ENCODE results near the gene CEMIP. TPM values are rescaled to one million over a fixed set of nuclear protein-coding genes. Genes with fewer than 3 reads are reported as not detected.

The CEMIP gene
- total RNA-seq, 1 experiment from 2014 or later, result 3.5 TPM

- BruUV-seq (replicated peaks), result no TSS peak
- no peaks in the 10 kb centered on the region for H3K79me2 ChIP-seq (ENCODE audit: insufficient read depth, low read length)
Measured at GRCh38 chr15:80940851-80941250, 161.7 kb downstream of the CEMIP start.

GRCh38 chr15:80942266-80942665 is 163.1 kb downstream of the CEMIP start:
- DNase-seq (ENCODE audit: low read depth, low spot score) (no peak), ATAC-seq (no peak)
- no TSS peak for BruUV-seq (replicated peaks)
- ChIA-PET POLR2A (no interaction called here), RAD21 (ENCODE audit: low non-redundant PET in 1 of 2, low total read pairs in 2 of 2, uncharacterized antibody in 2 of 2, unreplicated experiment in 2 of 2) (no interaction called here), CTCF (no interaction called here)
- no peaks in the 10 kb centered on the region for H3K9me3 ChIP-seq (ENCODE audit: control insufficient read depth in 1 of 2, insufficient read depth in 1 of 2, low read depth in 1 of 2, low read length in 2 of 2)
- H3K9me2 ChIP-seq (ENCODE audit: insufficient read depth), result no peaks in the 10 kb centered on the region
- no peaks in the 10 kb centered on the region for H3K4me1 ChIP-seq (ENCODE audit: control insufficient read depth in 1 of 2, insufficient read depth in 2 of 2, low read length in 2 of 2)
- H3K36me3 ChIP-seq (ENCODE audit: control insufficient read depth in 1 of 2, insufficient read depth in 2 of 2, low read length in 2 of 2), result peaks cover 3 to 5% of the 10 kb centered on the region in 2 experiments; a peak in 3 of 4 replicates
- H3K4me3 ChIP-seq (replicated peaks in 1 of 2; ENCODE audit: low read depth in 1 of 2, low read length in 2 of 2), result no peak overlapping the region
- H3K9ac ChIP-seq (ENCODE audit: low read length), result no peak overlapping the region
- intact Hi-C loops (cut with micrococcal nuclease), result no loop called here
- H3K27me3 ChIP-seq (ENCODE audit: insufficient read depth, low read length), result no peaks in the 10 kb centered on the region
- no peaks in the 10 kb centered on the region for H3K79me2 ChIP-seq (ENCODE audit: insufficient read depth, low read length)
- H2AFZ ChIP-seq (ENCODE audit: low read depth, low read length, poor library complexity, severe bottlenecking), result no peak overlapping the region
- no peak overlapping the region for H3K27ac ChIP-seq (ENCODE audit: low read depth, low read length)
- no peak overlapping the region for H3K4me2 ChIP-seq (ENCODE audit: low read length)
- no peaks in the 10 kb centered on the region for H4K20me1 ChIP-seq (ENCODE audit: insufficient read depth)
- TF ChIP-seq EZH2phosphoT487 (IDR thresholded peaks at IDR 0.05; ENCODE audit: borderline replicate concordance) (no peak), JUND (IDR thresholded peaks at IDR 0.05) (no peak), ELF1 (IDR thresholded peaks at IDR 0.05; ENCODE audit: borderline replicate concordance, low read depth) (no peak), ZFX (IDR thresholded peaks at IDR 0.05) (no peak), CTCF (IDR thresholded peaks at IDR 0.05 in 2 of 3, conservative IDR thresholded peaks at IDR 0.05 in 1 of 3; ENCODE audit: borderline replicate concordance in 1 of 3, insufficient read depth in 1 of 3, low read depth in 2 of 3, low read length in 2 of 3) (no peak), YY1 (IDR thresholded peaks at IDR 0.05; ENCODE audit: extremely low read depth, insufficient replicate concordance, low read depth, low read length) (no peak), ATF3 (IDR thresholded peaks at IDR 0.05) (no peak), CEBPB (IDR thresholded peaks at IDR 0.05; ENCODE audit: low read depth) (no peak), POLR2A (IDR thresholded peaks at IDR 0.05; ENCODE audit: borderline replicate concordance, extremely low read depth, insufficient read depth, insufficient read length) (no peak), RAD21 (IDR thresholded peaks at IDR 0.05; ENCODE audit: low read depth) (no peak), SIN3A (IDR thresholded peaks at IDR 0.05; ENCODE audit: low read depth) (no peak)
- TF ChIP-seq, protein P1, sequence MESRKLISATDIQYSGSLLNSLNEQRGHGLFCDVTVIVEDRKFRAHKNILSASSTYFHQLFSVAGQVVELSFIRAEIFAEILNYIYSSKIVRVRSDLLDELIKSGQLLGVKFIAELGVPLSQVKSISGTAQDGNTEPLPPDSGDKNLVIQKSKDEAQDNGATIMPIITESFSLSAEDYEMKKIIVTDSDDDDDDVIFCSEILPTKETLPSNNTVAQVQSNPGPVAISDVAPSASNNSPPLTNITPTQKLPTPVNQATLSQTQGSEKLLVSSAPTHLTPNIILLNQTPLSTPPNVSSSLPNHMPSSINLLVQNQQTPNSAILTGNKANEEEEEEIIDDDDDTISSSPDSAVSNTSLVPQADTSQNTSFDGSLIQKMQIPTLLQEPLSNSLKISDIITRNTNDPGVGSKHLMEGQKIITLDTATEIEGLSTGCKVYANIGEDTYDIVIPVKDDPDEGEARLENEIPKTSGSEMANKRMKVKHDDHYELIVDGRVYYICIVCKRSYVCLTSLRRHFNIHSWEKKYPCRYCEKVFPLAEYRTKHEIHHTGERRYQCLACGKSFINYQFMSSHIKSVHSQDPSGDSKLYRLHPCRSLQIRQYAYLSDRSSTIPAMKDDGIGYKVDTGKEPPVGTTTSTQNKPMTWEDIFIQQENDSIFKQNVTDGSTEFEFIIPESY (IDR thresholded peaks at IDR 0.05; ENCODE audit: extremely low read depth, insufficient replicate concordance, low read length), result no peak

More at GRCh38 chr15:80940851-80941250, 161.7 kb downstream of the CEMIP start:
- ATAC-seq (no peak), DNase-seq (ENCODE audit: low read depth, low spot score) (no peak)
- TF ChIP-seq, protein P1 (IDR thresholded peaks at IDR 0.05; ENCODE audit: extremely low read depth, insufficient replicate concordance, low read length), result no peak
- Histone ChIP-seq H2AFZ (ENCODE audit: low read depth, low read length, poor library complexity, severe bottlenecking) (no peak overlapping the region), H3K27ac (ENCODE audit: low read depth, low read length) (no peak overlapping the region), H4K20me1 (ENCODE audit: insufficient read depth) (no peaks in the 10 kb centered on the region), H3K9me2 (ENCODE audit: insufficient read depth) (no peaks in the 10 kb centered on the region), H3K4me1 (ENCODE audit: control insufficient read depth in 1 of 2, insufficient read depth in 2 of 2, low read length in 2 of 2) (no peaks in the 10 kb centered on the region), H3K4me3 (replicated peaks in 1 of 2; ENCODE audit: low read depth in 1 of 2, low read length in 2 of 2) (no peak overlapping the region), H3K27me3 (ENCODE audit: insufficient read depth, low read length) (no peaks in the 10 kb centered on the region), H3K9me3 (ENCODE audit: control insufficient read depth in 1 of 2, insufficient read depth in 1 of 2, low read depth in 1 of 2, low read length in 2 of 2) (no peaks in the 10 kb centered on the region), H3K36me3 (ENCODE audit: control insufficient read depth in 1 of 2, insufficient read depth in 2 of 2, low read length in 2 of 2) (peaks cover 0 to 4% of the 10 kb centered on the region in 2 experiments; a peak in 2 of 4 replicates), H3K9ac (ENCODE audit: low read length) (no peak overlapping the region), H3K4me2 (ENCODE audit: low read length) (no peak overlapping the region)
- intact Hi-C loops (cut with micrococcal nuclease), result no loop called here
- RAD21 ChIA-PET (ENCODE audit: low non-redundant PET in 1 of 2, low total read pairs in 2 of 2, uncharacterized antibody in 2 of 2, unreplicated experiment in 2 of 2), result no interaction called here
- POLR2A ChIA-PET, result no interaction called here
- CTCF ChIA-PET, result interaction anchor here (1.0 kb wide), 1 partner anchor 373 kb away, joined by 3 read pairs; no protein-coding TSS in a partner anchor

All from HCT116 (cell line).